H1 (cell line): ENCODE results near the gene ATMIN. TPM values are rescaled to one million over a fixed set of nuclear protein-coding genes. Genes with fewer than 3 reads are reported as not detected.

Experiments used
- SAP30 ChIP-seq: fragments of 300-600 bp; sonication (generic); IDR thresholded peaks from 2 replicates; pipeline ENCODE4 v1.7.1; 2012; ENCODE audit warnings: low read length, moderate library complexity, mild to moderate bottlenecking, inconsistent platforms; ENCODE audit not compliant: insufficient read depth, insufficient replicate concordance
- SIN3A ChIP-seq, 2 experiments: IDR thresholded peaks in 1 of 2; conservative IDR thresholded peaks in 1 of 2; 2 replicates each; pipeline ENCODE4 v1.6.1; 2011 to 2012; ENCODE audit warnings: low read length in 2 of 2, improper control_type of control experiment in 1 of 2, low read depth in 1 of 2, mild to moderate bottlenecking in 1 of 2
- SIX5 ChIP-seq: IDR thresholded peaks from 2 replicates; pipeline ENCODE4 v1.6.1; 2011; ENCODE audit warnings: mild to moderate bottlenecking, low read depth, low read length
- SP1 ChIP-seq: IDR thresholded peaks from 2 replicates; pipeline ENCODE4 v1.6.1; 2011; ENCODE audit warnings: low read depth, low read length
- SP4 ChIP-seq: IDR thresholded peaks from 2 replicates; pipeline ENCODE4 v1.6.1; 2012; ENCODE audit warnings: low read length, inconsistent platforms
- SRF ChIP-seq: IDR thresholded peaks from 2 replicates; pipeline ENCODE4 v1.6.1; 2011; ENCODE audit warnings: mild to moderate bottlenecking, low read depth, low read length, moderate library complexity
- TAF1 ChIP-seq: IDR thresholded peaks from 2 replicates; pipeline ENCODE4 v1.6.1; 2011; ENCODE audit warnings: mild to moderate bottlenecking, low read depth, low read length
- TCF12 ChIP-seq: IDR thresholded peaks from 2 replicates; pipeline ENCODE4 v1.6.1; 2011; ENCODE audit warnings: low read depth, mild to moderate bottlenecking, low read length
- TEAD4 ChIP-seq: IDR thresholded peaks from 2 replicates; pipeline ENCODE4 v1.6.1; 2012; ENCODE audit warnings: low read depth, low read length, inconsistent platforms, mixed read lengths
- YY1 ChIP-seq: IDR thresholded peaks from 2 replicates; pipeline ENCODE4 v1.6.1; 2011; ENCODE audit warnings: low read depth, mild to moderate bottlenecking, low read length
- polyA plus RNA-seq, 7 experiments: library from polyadenylated mRNA; depleted of rRNA in 3 of 7; stranded (reverse) in 5 of 7; unstranded in 2 of 7; fragments of >200 nt in 5 of 7; fragments of 200-250 nt in 2 of 7; gene quantifications; 1 replicate in 5 of 7; 2 replicates in 1 of 7; 4 replicates in 1 of 7; pipeline versions ENCODE4 v1.2.1 to v1.2.3, GENCODE V29; 2011 to 2013; ENCODE audit warnings: missing spikeins in 2 of 7, mixed read lengths in 2 of 7
- total RNA-seq: library from RNA; stranded (reverse); fragmentation: NEBNext Ultra II Directional; extraction: Animal tissue kit (Norgen Biotek cat#: 25700); gene quantifications from 2 replicates; pipeline ENCODE4 v1.2.1, GENCODE V29; 2021
- TF ChIP-seq, protein P1 (sequence below): fragments of 300-600 bp; sonication (generic); IDR thresholded peaks from 2 replicates; pipeline ENCODE4 v1.7.1; 2012; ENCODE audit warnings: low read length, moderate library complexity, mild to moderate bottlenecking, inconsistent platforms; ENCODE audit not compliant: insufficient replicate concordance
- TF ChIP-seq, protein P2 (sequence below): IDR thresholded peaks from 2 replicates; pipeline ENCODE4 v1.6.1; 2012; ENCODE audit warnings: inconsistent platforms

The ATMIN gene
- total and polyA plus RNA-seq, 2 of the 8 experiments (the other 6 are each of a cell fraction or from before 2014, with no cell fraction given): 34.8 to 59.8 TPM

GRCh38 chr16:81094771-81095251 lies 59.2 kb downstream of the ATMIN start (continued):
- TF ChIP-seq, protein P1, sequence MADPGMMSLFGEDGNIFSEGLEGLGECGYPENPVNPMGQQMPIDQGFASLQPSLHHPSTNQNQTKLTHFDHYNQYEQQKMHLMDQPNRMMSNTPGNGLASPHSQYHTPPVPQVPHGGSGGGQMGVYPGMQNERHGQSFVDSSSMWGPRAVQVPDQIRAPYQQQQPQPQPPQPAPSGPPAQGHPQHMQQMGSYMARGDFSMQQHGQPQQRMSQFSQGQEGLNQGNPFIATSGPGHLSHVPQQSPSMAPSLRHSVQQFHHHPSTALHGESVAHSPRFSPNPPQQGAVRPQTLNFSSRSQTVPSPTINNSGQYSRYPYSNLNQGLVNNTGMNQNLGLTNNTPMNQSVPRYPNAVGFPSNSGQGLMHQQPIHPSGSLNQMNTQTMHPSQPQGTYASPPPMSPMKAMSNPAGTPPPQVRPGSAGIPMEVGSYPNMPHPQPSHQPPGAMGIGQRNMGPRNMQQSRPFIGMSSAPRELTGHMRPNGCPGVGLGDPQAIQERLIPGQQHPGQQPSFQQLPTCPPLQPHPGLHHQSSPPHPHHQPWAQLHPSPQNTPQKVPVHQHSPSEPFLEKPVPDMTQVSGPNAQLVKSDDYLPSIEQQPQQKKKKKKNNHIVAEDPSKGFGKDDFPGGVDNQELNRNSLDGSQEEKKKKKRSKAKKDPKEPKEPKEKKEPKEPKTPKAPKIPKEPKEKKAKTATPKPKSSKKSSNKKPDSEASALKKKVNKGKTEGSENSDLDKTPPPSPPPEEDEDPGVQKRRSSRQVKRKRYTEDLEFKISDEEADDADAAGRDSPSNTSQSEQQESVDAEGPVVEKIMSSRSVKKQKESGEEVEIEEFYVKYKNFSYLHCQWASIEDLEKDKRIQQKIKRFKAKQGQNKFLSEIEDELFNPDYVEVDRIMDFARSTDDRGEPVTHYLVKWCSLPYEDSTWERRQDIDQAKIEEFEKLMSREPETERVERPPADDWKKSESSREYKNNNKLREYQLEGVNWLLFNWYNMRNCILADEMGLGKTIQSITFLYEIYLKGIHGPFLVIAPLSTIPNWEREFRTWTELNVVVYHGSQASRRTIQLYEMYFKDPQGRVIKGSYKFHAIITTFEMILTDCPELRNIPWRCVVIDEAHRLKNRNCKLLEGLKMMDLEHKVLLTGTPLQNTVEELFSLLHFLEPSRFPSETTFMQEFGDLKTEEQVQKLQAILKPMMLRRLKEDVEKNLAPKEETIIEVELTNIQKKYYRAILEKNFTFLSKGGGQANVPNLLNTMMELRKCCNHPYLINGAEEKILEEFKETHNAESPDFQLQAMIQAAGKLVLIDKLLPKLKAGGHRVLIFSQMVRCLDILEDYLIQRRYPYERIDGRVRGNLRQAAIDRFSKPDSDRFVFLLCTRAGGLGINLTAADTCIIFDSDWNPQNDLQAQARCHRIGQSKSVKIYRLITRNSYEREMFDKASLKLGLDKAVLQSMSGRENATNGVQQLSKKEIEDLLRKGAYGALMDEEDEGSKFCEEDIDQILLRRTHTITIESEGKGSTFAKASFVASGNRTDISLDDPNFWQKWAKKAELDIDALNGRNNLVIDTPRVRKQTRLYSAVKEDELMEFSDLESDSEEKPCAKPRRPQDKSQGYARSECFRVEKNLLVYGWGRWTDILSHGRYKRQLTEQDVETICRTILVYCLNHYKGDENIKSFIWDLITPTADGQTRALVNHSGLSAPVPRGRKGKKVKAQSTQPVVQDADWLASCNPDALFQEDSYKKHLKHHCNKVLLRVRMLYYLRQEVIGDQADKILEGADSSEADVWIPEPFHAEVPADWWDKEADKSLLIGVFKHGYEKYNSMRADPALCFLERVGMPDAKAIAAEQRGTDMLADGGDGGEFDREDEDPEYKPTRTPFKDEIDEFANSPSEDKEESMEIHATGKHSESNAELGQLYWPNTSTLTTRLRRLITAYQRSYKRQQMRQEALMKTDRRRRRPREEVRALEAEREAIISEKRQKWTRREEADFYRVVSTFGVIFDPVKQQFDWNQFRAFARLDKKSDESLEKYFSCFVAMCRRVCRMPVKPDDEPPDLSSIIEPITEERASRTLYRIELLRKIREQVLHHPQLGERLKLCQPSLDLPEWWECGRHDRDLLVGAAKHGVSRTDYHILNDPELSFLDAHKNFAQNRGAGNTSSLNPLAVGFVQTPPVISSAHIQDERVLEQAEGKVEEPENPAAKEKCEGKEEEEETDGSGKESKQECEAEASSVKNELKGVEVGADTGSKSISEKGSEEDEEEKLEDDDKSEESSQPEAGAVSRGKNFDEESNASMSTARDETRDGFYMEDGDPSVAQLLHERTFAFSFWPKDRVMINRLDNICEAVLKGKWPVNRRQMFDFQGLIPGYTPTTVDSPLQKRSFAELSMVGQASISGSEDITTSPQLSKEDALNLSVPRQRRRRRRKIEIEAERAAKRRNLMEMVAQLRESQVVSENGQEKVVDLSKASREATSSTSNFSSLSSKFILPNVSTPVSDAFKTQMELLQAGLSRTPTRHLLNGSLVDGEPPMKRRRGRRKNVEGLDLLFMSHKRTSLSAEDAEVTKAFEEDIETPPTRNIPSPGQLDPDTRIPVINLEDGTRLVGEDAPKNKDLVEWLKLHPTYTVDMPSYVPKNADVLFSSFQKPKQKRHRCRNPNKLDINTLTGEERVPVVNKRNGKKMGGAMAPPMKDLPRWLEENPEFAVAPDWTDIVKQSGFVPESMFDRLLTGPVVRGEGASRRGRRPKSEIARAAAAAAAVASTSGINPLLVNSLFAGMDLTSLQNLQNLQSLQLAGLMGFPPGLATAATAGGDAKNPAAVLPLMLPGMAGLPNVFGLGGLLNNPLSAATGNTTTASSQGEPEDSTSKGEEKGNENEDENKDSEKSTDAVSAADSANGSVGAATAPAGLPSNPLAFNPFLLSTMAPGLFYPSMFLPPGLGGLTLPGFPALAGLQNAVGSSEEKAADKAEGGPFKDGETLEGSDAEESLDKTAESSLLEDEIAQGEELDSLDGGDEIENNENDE: no peak
- TF ChIP-seq TCF12 (no peak), SAP30 (no peak), SP1 (no peak), TEAD4 (no peak), TAF1 (no peak), SIX5 (no peak), SIN3A (conservative IDR thresholded peaks at IDR 0.05 in 1 of 2, IDR thresholded peaks at IDR 0.05 in 1 of 2; ENCODE audit: low read depth in 1 of 2, low read length in 2 of 2) (no peak), YY1 (no peak), SP4 (no peak), SRF (no peak)
- TF ChIP-seq, protein P2, sequence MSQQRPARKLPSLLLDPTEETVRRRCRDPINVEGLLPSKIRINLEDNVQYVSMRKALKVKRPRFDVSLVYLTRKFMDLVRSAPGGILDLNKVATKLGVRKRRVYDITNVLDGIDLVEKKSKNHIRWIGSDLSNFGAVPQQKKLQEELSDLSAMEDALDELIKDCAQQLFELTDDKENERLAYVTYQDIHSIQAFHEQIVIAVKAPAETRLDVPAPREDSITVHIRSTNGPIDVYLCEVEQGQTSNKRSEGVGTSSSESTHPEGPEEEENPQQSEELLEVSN: no peak
